ENCODE results near the gene TNFAIP6.
"Not testable (repeated sequence)": the region's sequence is repeated elsewhere in the genome, so short reads cannot be mapped to it uniquely, and the experiment has no call there.

Gene TNFAIP6

DNA sequence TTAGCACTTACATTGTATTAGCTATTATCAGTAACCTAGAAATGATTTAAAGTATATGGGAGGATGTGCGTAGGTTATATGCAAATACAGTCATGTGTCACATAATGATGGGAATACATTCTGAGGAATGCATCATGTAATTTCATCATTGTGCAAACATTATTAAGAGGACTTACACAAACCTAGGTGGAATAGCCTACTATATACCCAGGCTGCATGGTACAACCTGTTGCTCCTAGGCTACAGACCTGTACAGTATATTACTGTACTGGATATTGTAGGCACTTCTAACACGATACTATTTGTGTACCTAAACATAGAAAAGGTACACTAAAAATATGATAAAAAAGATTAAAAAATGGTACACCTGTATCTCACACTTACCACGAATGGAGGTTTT, 60.3 kb downstream of the TNFAIP6 start:
- no peak for DNase-seq (ENCODE audit: low read depth in 2 of 2)

DNA sequence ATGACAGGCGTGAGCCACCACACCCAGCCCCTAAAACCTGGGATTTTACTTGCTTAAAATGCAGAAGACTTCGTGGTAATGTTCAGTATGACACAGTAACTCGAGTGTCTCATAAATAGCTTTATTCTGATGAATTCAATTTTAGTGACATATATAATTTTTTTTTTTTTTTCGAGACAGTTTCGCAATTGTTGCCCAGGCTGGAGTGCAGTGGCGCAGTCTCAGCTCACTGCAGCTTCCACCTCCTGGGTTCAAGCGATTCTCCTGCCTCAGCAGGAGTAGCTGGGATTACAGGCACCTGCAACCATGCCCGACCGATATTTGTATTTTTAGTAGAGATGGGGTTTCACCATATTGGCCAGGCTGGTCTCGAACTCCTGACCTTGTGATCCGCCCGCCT, 64.3 kb downstream of the TNFAIP6 start:
- DNase-seq (ENCODE audit: low read depth in 2 of 2): not testable (repeated sequence)

DNA sequence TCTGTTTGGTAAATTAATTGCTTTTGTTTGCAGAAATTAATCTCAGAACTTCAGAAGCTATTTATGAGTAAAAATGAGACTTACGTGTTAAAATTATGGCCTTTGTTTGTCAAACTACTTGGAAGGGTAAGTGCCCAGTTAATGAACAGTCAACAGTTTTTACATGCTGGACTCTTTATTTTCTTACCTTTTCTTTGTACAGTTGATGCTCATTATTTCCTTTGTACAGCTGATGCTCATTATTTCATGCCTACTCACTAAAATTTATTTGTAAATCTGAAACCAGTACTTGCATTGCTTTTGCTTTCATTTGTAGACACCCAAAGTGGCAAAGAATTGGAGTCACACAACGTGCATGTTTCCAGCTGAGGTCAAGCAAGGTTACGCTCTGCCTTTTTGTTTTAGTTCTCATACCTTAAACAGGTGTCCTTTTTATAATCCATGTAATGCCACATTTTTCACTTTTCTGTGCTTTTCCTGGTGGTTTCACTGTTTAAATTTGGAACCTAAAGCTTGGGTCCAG, 65.6 kb downstream of the TNFAIP6 start:
- DNase-seq (ENCODE audit: low read depth in 2 of 2): no peak

DNA sequence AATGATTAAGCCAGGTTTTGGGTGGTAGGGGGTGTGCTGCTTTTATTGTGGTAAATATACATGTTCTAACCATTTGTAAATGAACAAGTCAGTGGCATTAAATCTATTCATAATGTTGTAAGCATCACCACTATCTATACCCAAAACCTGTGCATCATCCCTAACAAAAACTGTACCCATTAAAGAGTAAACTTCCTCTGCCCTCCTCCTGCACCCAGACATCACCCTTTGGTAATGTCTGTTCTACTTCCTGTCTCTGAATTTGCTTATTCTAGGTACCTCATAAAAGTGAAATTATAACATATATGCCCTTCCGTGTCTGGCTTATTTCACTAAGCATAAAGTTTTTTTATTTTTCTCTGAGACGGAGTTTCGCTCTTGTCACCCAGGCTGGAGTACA, 66.4 kb downstream of the TNFAIP6 start:
- DNase-seq (ENCODE audit: low read depth in 2 of 2): no peak

All from stimulated activated CD8-positive, alpha-beta memory T cell treated with anti-CD3 and anti-CD28 coated beads, Interleukin-15, amount 100 ng/mL, for 48 hours (primary cell).